Occipital lobe (tissue), 2 donors: Measurements from ENCODE around the gene IL36G. TPM values are rescaled to one million over a fixed set of nuclear protein-coding genes. Genes with fewer than 3 reads are reported as not detected.
"Not testable (repeated sequence)": the region's sequence is repeated elsewhere in the genome, so short reads cannot be mapped to it uniquely, and the experiment has no call there.

ENCODE experiments used
- DNase-seq: peaks from one replicate; lab custom pipeline; 2025; lab: John Stamatoyannopoulos, UW
- total RNA-seq: library from RNA; depleted of rRNA; stranded (reverse); fragments of >200 nt; gene quantifications from one replicate; pipeline ENCODE4 v1.2.3, GENCODE V29; 2014

The IL36G gene
- not detected for total RNA-seq

DNA sequence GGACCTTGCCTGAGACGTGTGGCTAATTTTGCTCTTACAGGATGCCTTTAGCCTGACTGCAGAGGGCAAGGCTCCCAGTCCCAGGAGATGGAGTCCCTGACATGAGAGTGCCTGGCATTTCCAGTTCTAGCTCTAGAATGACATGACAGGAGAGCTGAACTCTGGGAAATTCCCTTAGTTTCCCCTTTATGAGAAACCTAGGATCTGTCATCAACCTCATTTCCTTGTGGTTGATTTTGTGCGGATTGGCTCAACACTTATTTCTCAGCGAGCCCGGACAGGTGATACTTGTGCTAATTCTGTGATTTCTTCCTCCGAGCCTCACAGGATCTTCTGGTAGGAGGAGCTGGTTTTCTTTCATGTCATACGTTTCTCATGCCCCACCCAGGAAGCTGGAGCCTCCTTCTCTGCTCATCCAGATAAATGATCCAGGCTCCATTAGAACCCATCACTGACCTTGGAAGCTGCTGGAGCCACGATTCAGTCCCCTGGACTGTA, at the start of gene IL36G:
Gene IL36G, plus strand, starts transcription at position 448 of the 498 bp plus-strand sequence. CDS start 633 bp downstream, outside the sequence.
- DNase-seq, result no peak

- no peak for DNase-seq
Measured at GRCh38 chr2:112933261-112933660, 44.5 kb upstream of the IL36G start.

GRCh38 chr2:112934117-112934516, 43.7 kb upstream of the IL36G start:
- DNase-seq, result not testable (repeated sequence)

- no peak for DNase-seq
Measured at GRCh38 chr2:112936927-112937232, 40.9 kb upstream of the IL36G start.

DNA sequence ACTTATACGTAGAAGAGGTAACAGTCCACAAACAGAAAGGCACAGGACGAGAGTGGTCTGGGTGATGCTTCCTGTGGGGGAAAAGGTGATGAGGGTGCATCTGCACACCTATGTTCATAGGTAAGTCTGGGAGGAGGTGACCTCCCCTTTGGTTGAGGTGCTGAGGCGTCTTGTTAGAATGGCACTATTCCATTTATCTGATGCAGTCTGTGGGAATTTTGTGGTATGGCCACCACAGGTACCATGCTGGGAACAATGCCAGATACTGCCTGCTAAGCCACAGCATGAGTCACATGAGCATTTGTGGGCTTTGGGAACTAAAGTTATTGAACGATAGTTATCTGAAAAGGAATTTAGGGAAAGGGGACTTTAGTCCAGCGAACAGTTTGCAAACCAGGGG, 38.9 kb upstream of the IL36G start:
- no peak for DNase-seq

DNA sequence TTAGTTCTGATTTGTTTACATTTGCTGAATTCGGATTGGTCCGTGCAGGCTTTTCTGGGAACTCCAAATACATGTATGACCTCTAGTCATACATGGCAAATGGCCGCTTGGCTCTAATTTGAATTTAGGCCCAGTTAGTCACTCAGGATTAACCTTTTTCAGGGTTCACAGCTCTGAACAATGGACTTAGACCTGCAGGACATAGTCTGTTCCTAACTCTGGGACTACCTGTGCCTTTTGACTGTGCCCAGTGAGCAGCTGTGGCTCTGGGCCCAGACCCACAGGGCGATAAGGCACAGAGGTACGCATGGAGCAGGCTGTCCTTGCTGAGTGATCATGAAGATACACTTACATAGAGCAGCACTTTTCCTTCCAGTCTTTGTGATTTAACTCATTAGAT, 38.4 kb upstream of the IL36G start:
- DNase-seq, result no peak

- no peak for DNase-seq
Measured at GRCh38 chr2:112940859-112941625, 36.8 kb upstream of the IL36G start.

- DNase-seq, result peak; percentile 41
Measured at GRCh38 chr2:112941753-112942653, 35.8 kb upstream of the IL36G start.

DNA sequence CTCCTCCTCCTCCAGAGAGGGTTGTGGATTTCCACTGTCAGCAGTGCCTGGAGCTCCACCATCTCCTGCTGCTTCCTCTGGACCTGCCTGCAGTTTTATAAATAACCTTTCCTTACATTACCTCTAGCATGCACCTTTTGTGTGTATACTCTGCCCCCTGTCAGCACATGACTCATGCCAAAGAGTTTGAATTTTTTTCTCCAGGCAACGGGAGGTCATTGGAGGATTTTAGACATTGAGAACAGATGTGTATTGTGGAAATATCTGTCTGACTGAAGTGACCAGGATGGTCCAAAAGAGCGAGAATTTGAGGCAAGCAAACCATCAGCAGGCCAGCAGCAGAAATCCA, 35.2 kb upstream of the IL36G start:
- no peak for DNase-seq

DNA sequence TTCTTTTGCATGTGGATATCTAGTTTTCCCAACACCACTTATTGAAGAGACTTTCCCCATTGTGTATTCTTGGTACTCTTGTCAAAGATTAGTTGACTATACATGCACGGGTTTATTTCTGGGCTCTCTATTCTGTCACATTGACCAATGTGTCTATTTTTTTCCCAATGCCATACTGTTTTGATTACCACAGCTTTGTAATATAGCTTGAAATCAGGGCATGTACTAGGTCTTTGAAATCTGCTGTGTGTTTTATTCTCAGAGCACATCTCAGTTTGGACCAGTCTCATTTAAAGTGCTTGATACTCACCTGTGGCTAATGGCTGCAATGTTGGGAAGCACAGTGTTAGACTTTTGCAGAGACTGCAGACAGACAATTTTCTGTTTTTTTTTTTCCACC, 32.8 kb upstream of the IL36G start:
- no peak for DNase-seq

DNA sequence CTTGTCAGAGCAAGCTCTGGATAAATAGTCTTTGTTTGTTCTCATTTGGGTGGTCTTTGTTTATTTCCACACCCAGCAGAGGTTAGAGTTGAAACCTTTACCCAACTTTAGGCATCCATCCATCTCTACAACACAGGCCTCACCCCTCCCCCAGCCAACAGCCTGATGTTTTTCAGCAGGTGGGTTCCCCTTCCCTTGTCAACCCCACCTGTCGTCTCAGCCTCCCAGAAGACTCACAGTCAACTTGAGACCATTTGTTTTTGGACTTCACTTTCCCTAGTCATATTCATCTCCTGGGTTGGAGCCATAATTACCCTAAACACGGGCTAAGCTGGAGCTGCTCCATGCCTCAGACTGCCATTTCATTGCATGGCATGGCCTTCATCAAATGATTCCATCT, 31.7 kb upstream of the IL36G start:
- DNase-seq, result no peak

DNA sequence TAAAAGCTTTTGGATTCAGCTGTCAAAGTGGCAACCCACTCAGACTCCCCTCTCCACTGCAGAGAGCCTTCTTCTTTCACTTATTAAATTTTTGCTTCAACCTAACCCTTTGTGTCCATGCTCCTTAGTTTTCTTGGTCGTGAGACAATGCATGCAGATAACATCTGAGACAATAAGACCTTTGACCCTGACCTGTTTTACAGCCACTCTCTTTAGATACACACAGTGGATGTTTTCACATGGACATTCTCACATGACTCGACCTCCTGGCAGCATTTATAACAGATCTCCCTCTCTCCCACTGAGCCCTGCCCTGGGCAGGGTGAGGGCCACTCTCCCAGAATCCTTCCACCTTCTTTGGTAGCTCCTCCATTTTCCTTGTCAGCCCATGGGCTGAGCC, 30.4 kb upstream of the IL36G start:
- no peak for DNase-seq

DNA sequence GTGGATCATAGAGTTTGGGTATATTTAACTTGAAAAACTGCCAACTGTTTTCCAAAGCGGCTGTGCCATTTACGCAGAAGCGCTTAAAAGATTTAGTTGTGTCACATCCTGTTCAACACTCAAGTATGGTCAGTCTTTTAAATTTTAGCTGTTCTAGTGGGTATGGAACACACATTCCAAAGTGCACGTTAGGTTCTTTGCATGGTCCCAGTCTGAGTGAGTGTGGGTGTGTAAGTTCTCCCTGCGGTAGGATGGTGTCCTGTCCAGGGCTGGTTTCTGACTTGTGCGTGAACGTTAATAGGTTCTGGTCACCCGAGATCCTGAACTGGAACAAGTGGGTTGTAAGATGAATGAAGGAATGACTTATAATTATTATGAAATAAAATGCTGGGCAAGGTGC, 28.4 kb upstream of the IL36G start:
- no peak for DNase-seq

DNA sequence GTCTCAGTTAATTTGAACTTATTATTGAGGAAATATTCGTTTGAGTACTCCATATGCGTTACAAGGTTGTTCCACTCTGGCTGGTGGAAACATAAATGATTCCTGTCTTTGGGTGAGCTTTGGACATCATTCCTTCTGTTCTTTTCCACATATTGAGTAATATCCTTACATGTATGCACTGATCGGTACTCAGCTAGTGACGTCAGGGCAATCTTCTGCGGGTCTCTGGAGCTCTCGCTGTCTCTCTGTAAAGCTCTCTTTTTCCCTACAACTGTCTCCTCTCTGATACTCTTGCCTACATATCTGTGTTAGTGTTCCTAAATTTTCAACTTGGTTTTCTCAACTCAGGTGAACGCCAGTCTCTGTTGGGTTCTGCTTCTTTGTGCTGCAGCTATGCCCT, 23.4 kb upstream of the IL36G start:
- no peak for DNase-seq

- no peak for DNase-seq
Measured at GRCh38 chr2:112957511-112957910, 20.3 kb upstream of the IL36G start.

DNA sequence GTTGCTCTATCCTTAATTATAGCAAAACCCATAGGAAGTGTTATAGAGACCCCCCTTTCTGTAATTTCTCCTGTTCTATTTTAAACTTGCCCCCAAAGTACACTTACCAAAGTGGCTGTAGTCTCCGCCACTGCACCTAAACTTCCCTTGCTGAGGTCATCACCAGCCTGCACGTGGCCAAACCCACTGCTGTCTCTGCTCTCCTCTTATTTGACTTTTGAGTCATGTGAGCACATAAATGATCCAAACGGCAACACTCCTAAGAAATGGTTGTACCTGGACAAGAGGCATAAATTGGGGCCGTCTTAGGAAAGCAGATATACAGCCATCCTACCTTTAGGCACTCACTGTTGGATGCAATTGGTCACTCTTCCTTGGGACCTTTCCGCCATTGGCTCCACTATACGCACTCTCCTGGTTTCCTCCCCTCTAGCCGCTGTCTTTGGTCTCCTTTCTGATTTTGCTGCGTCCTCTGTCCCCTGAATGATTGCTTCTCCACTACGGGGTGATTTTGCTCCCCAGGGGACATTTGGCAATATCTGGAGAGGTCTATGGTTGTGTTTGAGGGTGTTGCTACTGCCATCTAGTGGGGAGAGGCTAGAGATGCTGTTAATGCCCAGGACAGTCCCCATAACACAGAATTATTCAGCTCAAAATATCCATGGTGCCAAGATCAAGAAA, 19.2 kb upstream of the IL36G start:
- DNase-seq, result no peak

DNA sequence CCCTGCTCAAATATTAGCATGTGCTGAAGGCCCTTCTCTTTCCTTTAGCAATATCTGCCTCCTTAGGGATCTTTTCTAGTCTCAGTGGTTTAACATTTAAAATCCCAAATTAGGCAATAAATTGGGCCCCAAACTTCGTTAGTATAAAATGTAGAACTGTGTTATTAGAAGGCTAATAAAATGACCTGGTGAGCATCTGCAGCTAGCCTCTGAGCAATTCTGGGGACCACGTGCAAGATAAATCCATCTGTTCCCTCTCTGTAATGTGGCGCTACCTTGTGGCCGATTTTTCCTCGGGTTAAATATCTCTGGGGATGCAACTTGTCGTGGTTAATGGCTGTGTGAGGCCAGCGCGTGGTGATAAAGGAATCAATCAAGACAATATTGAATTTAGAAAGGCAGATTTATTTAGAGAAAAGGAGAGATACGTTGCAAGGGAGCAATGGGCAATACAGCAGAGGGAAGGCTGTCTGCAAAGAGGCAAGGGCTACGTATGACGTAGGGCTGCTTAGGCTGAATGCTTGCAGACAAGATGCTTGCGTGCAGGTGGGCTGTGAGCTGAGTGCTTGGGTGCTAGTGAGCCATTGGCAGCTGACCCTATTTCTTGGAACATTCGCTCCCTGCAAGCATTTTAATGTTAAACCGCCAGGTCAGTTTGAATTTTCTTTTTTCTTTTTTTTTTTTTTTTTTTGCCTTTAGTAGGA, 18.5 kb upstream of the IL36G start:
- no peak for DNase-seq

DNA sequence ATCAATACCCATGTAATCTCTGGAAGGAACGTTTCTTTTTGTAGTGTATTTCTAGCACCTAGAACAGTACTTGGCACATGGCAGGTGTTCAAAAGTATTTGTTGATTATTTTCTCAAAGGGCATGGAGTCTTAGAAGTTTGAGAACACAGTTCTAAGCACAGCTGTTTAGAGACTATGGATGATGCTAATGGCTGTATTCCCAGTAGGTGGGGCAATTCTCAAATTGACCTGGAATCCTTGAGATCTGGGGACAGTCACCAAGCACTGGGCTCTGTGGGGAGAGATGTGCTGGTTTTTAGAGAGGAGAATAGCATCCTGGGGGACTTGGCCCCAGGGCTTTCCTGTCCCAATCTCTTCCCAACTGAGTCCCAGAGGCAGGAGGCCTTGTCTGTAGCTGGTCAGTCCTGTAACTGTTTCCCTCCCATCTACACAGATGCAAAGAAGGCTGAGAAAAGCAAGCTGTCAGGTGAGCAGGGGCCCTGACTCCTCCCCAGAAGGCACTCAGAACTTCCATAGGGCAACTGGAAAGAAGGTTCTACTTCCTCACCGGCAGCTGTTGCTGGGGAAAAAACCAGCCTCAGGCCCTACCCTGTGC, 17.5 kb upstream of the IL36G start:
- no peak for DNase-seq

DNA sequence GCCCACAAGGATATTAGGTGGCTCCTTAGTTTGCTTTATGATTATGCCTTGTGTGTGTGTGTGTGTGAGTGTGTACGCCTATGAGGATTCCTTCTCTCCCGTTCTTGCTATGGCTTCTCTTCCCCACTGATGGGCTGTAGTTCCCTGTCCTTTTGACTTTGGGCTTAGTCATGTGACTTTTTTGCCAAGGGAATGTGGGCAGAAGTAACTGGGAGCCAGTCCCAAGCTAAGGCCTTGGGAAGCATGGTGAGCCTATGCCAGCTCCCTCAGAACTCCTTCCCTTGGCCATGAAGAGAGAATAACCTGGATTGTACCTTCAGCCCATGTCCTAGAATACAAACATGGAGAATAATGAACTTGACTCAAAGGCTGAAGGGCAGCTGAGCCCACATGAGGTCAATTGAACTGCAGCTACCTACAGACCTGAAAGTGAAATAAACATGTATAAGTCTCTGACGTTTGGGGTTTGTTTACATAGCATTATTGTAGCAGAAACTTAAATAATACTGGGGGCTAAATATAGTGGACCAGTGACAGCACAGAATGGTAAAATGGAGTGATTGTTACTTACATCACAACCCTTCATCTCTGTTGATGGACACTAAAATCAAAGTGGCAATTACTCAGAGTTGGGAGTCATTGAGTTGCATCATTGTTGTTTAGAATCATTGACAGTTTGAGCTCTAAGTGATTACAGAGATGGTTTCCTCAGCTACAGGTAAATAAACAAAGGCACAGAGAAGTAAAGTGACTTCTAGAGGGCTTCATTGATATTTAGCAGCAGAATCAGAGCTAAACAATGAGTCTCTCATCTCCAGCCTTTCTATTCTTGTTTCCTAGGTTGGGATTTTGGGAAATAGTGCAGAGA, 15.3 kb upstream of the IL36G start:
- DNase-seq, result no peak

DNA sequence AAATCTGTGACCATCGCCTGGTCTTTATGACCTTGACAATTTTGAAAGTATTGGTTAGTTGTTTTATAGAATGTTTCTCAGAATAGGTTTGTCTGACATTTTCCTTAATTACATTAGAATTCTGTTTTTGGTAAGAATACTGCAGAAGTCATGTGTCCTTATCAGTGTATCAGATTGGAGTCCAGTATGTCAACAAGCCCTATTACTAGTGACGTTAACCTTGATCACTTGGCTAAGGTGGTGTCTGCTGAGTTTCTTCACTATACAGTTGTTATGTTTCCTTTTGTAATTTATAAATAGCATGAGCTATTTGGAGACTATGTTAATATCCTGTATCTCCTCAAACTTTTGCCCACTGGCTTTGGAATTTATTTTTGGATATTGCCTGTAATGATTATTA, 10.8 kb upstream of the IL36G start:
- DNase-seq, result no peak
